GM13976 (cell line): ENCODE measurements around the gene TPRG1.

Experiments
- DNase-seq: peaks from one replicate; pipeline ENCODE4 v3.0.0; 2012; ENCODE audit warnings: low spot score
- in situ Hi-C: fragments of 300-500 bp; cut with MboI; formaldehyde crosslinking; loops from one replicate; pipeline ENCODE4 v1.12.0; 2022; ENCODE audit warnings: low sequenced_read_pairs, mixed read lengths, inconsistent platforms; ENCODE audit not compliant: unreplicated experiment
- TF ChIP-seq, protein P1 (sequence below): IDR thresholded peaks from 2 replicates; pipeline ENCODE4 v1.5.1; 2012; ENCODE audit warnings: borderline replicate concordance, mild to moderate bottlenecking; ENCODE audit not compliant: insufficient read depth; ENCODE audit errors: extremely low read depth, missing control alignments, control extremely low read depth

Gene TPRG1

DNA sequence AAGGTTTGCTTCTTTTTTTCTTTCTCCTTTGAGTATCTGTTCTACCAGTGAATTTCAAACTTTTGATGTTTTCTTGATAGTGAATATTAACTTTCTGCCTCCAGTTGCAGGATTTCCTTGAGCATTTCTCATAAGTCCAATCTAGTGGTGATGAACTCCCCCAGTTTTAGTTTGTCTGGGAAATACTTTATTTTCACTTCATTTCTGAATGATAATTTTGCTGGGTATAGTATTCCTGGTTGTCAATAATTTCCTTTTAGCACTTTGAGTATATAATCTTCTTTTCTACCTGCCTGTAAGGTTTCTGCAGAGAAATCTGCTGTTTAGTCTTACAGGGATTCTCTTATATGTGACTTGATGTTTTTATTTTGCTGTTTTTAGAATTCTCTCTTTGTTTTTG lies 21.0 kb downstream of the TPRG1 start:
- in situ Hi-C loops: no loop called here
- no peak for DNase-seq
- TF ChIP-seq, protein P1, sequence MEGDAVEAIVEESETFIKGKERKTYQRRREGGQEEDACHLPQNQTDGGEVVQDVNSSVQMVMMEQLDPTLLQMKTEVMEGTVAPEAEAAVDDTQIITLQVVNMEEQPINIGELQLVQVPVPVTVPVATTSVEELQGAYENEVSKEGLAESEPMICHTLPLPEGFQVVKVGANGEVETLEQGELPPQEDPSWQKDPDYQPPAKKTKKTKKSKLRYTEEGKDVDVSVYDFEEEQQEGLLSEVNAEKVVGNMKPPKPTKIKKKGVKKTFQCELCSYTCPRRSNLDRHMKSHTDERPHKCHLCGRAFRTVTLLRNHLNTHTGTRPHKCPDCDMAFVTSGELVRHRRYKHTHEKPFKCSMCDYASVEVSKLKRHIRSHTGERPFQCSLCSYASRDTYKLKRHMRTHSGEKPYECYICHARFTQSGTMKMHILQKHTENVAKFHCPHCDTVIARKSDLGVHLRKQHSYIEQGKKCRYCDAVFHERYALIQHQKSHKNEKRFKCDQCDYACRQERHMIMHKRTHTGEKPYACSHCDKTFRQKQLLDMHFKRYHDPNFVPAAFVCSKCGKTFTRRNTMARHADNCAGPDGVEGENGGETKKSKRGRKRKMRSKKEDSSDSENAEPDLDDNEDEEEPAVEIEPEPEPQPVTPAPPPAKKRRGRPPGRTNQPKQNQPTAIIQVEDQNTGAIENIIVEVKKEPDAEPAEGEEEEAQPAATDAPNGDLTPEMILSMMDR: no peak

DNA sequence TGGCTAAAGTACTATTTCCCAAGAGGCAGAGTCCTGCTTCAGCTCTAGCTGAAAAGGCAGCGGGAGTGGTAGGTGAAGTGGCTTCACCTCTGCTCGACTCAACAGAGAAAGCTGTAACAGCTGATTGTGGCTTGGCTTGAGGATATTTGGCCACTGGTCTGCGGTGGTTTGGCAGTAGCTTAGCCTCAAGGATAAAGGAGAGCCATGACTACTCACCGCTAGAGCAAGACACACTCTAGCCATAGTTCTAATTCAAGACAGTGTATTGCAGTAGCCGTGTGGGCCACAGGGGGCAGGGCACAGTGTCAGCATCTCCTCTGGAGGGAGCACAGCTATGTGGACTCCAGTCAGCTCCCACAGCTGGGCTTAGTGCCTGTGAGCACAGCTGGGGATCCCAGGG lies 23.5 kb downstream of the TPRG1 start:
- TF ChIP-seq, protein P1: no peak
- in situ Hi-C loops: no loop called here
- DNase-seq: no peak

DNA sequence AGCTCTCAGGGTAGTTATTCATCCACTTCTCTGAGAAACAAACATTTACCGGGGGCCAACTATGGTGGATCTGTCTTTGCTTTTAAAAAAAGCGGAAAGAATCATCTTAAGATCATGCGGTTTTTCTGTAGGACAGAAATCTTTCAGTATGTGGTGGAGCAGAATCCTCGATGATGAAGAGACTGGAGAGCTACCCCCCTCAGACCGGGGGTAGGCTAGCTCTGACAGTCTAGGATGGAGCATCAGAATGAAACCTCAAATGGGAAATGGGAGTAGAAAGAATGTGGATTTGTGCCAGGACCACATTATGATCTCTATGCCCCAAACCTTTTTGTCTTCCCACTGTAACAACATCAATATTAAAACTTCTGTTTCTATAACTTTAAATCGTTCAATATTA lies 30.3 kb downstream of the TPRG1 start:
- no peak for DNase-seq
- in situ Hi-C loops: no loop called here
- TF ChIP-seq, protein P1: no peak

DNA sequence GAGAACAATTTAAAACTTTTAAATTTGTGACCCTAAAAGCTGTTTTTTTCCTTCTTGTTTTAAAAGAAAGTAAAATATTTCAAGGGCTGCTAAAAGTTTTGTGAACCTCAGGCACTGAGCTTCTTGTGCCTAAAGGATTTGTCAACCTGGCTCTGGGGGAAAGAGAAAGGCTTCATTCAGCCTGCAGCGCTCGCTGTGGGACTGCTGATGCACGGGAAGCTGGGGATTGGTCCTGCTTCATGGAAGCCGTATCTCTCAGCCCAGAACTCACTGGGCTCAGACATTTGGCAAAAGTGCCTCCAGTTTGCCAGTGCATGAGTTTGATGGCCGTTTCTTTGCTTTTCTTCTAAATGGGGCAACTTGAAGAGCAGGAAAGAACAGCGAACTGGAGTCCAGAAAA lies 30.8 kb downstream of the TPRG1 start:
- in situ Hi-C loops: no loop called here
- no peak for DNase-seq
- TF ChIP-seq, protein P1: no peak

DNA sequence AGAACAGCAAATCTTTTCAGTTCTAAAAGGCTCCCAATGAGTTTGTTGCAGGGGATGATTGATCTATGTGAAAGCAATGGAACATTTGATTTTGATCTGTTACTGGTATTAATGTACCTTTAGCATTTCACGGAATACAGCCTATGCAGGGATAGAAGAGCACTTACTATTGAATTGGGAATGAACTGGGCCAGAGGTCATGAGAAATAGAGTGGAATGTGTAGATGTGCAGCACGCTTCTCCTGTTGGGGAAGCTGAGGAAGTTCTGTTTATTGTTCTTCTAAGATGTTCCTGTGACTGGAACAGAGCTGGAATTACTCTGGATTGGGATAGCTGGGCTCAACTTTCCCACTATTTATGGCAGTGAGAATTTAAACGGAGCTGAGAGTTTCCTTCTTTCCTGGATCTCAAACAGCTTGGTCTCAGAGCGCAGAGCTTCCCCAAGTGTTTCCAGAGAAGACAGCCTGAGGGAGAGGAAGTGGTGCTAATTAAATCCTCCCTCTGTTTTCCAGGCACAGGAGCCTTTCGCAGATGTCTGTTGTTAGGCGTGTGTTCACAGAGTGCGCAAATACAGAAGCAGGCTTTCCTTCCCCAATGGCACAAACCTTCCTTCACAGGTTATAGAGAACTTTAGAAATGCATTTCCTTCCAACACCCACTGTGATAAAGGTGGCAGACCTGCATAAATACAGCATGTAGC lies 32.5 kb downstream of the TPRG1 start:
- TF ChIP-seq, protein P1: no peak
- in situ Hi-C loops: no loop called here
- no peak for DNase-seq

DNA sequence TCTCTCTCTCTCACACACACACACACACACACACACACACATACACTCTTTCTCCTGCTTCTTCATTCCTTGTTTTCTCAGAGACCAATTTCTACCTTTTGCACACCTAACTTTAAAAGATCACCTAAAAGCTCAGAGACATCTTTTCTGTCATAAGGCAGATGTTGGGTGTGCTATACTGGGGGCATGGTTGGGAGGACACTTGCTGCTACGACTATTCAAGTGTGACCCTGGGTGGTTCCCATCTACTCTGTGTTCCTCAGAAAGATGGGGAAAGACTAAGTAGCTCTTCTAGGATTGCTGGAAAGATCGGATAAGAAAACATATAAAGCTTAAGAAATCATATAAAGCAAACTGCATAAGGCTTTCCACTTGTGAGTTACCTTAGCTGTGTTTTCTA lies 33.2 kb downstream of the TPRG1 start:
- no peak for DNase-seq
- in situ Hi-C loops: no loop called here

More for the DNA sequence above, 33.2 kb downstream of the TPRG1 start:
- TF ChIP-seq, protein P1: no peak
